Right lobe of liver (tissue), 4 donors: ENCODE data around the gene AARS1.

ENCODE experiments used
- POLR2A ChIP-seq: fragments of 450-650 bp; IDR thresholded peaks from one replicate; pipeline ENCODE4 v1.6.1; 2017; ENCODE audit warnings: antibody characterized with exemption, mild to moderate bottlenecking
- TF ChIP-seq, protein P1 (sequence below), 4 donors: fragments of 200-600 bp in 3 of 4; fragments of 450-650 bp in 1 of 4; IDR thresholded peaks; one replicate each; pipeline versions ENCODE4 v1.5.1 to v1.8.0; 2016 to 2022; ENCODE audit warnings: antibody characterized with exemption in 4 of 4, mild to moderate bottlenecking in 2 of 4
- donor health status: DM: no; HTN: no; CAD: no.
- donor health status: DM: no; HTN: no; CAD: no.
- donor health status: DM: no; HTN: yes; CAD: no.

GRCh38 chr16:70324998-70325747 lies 35.9 kb upstream of the AARS1 start:
- TF ChIP-seq POLR2A: no peak
- TF ChIP-seq, protein P1, sequence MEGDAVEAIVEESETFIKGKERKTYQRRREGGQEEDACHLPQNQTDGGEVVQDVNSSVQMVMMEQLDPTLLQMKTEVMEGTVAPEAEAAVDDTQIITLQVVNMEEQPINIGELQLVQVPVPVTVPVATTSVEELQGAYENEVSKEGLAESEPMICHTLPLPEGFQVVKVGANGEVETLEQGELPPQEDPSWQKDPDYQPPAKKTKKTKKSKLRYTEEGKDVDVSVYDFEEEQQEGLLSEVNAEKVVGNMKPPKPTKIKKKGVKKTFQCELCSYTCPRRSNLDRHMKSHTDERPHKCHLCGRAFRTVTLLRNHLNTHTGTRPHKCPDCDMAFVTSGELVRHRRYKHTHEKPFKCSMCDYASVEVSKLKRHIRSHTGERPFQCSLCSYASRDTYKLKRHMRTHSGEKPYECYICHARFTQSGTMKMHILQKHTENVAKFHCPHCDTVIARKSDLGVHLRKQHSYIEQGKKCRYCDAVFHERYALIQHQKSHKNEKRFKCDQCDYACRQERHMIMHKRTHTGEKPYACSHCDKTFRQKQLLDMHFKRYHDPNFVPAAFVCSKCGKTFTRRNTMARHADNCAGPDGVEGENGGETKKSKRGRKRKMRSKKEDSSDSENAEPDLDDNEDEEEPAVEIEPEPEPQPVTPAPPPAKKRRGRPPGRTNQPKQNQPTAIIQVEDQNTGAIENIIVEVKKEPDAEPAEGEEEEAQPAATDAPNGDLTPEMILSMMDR (IDR thresholded peaks at IDR 0.05): no peak
